WI38 (cell line): Measurements from ENCODE around the gene GNAI2.

ENCODE experiments used
- H3K4me3 ChIP-seq: 2 replicates; pipeline ENCODE4 v1.5.1; 2011; ENCODE audit warnings: low read depth, mild to moderate bottlenecking, control low read depth, low read length
- TF ChIP-seq, protein P1 (sequence below): IDR thresholded peaks from 2 replicates; pipeline ENCODE4 v1.5.1; 2012; ENCODE audit warnings: low read depth, mild to moderate bottlenecking, control low read depth, low read length

The GNAI2 gene

DNA sequence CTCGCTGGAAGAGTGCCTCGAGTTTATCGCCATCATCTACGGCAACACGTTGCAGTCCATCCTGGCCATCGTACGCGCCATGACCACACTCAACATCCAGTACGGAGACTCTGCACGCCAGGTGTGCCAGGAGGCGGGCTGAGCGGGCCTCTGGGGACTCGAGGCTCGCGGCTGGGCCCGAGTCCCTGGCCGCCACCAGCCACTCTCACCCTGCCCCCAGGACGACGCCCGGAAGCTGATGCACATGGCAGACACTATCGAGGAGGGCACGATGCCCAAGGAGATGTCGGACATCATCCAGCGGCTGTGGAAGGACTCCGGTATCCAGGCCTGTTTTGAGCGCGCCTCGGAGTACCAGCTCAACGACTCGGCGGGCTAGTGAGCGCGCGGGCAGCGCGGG is 42.7 kb upstream of the GNAI2 start:
- TF ChIP-seq, protein P1, sequence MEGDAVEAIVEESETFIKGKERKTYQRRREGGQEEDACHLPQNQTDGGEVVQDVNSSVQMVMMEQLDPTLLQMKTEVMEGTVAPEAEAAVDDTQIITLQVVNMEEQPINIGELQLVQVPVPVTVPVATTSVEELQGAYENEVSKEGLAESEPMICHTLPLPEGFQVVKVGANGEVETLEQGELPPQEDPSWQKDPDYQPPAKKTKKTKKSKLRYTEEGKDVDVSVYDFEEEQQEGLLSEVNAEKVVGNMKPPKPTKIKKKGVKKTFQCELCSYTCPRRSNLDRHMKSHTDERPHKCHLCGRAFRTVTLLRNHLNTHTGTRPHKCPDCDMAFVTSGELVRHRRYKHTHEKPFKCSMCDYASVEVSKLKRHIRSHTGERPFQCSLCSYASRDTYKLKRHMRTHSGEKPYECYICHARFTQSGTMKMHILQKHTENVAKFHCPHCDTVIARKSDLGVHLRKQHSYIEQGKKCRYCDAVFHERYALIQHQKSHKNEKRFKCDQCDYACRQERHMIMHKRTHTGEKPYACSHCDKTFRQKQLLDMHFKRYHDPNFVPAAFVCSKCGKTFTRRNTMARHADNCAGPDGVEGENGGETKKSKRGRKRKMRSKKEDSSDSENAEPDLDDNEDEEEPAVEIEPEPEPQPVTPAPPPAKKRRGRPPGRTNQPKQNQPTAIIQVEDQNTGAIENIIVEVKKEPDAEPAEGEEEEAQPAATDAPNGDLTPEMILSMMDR: no peak
- H3K4me3 ChIP-seq: no peak overlapping the region

DNA sequence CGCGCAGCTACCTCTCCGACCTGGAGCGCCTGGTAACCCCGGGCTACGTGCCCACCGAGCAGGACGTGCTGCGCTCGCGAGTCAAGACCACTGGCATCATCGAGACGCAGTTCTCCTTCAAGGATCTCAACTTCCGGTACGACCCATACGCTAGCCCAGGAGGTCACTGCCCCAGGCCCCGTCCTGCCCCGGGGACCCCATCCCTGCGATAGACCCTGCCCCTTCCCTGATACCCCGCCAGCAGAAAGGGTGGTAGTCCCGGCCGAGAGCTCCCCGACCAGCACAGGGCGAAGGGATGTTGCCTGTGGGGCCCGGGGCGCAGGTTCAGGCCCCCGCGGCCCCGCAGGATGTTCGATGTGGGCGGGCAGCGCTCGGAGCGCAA is 42.3 kb upstream of the GNAI2 start:
- H3K4me3 ChIP-seq: no peak overlapping the region
- TF ChIP-seq, protein P1: no peak

DNA sequence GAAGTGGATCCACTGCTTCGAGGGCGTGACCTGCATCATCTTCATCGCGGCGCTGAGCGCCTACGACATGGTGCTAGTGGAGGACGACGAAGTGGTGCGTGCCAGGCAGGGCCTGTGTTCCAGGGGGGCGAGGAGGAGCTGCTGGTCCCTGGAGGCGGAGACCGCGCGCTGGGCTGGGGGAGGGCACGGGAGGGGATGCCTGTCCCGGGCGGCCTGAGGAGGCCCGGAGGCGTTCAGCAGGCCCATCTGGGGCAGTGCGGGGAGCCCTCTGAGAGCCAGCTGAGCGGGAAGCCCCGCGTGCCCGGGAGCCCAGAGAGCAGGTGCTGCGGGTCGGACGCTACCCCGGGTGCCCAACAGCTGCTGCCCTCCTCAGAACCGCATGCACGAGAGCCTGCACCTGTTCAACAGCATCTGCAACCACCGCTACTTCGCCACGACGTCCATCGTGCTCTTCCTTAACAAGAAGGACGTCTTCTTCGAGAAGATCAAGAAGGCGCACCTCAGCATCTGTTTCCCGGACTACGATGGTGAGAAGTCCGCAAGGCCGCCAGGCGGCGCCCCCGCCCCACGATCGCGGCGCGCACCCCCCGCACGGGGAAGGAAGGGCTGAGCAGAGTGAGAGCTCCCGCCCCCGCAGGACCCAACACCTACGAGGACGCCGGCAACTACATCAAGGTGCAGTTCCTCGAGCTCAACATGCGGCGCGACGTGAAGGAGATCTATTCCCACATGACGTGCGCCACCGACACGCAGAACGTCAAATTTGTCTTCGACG is 41.7 kb upstream of the GNAI2 start:
- H3K4me3 ChIP-seq: no peak overlapping the region
- TF ChIP-seq, protein P1: peak; percentile 83

DNA sequence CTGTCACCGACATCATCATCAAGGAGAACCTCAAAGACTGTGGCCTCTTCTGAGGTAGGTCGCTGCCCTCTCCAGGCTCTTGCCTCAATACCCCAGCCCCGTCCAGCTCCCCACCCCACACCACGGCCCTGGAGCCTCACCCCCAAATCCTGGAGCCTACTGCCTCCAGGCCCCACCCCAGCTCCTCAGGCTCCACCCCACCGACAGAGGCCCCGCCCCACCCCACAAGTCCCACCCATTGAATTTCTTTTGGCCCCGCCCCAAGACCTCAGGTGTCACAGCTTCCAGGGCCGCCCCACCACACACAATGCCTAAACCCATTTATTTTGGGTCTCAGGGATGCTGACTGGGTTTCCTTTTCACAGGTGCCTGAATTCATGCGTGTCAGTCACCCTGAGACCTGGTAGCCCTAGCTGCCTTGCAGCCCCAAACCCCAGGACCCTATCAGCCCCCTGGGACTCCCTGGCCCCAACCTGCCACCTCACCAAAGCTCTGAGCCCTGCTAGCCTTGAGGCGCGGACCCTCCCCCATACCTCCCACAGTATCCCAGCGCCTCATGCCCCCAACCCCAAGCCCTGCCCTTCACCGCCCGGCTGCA is 41.0 kb upstream of the GNAI2 start:
- no peak overlapping the region for H3K4me3 ChIP-seq
- TF ChIP-seq, protein P1: no peak

DNA sequence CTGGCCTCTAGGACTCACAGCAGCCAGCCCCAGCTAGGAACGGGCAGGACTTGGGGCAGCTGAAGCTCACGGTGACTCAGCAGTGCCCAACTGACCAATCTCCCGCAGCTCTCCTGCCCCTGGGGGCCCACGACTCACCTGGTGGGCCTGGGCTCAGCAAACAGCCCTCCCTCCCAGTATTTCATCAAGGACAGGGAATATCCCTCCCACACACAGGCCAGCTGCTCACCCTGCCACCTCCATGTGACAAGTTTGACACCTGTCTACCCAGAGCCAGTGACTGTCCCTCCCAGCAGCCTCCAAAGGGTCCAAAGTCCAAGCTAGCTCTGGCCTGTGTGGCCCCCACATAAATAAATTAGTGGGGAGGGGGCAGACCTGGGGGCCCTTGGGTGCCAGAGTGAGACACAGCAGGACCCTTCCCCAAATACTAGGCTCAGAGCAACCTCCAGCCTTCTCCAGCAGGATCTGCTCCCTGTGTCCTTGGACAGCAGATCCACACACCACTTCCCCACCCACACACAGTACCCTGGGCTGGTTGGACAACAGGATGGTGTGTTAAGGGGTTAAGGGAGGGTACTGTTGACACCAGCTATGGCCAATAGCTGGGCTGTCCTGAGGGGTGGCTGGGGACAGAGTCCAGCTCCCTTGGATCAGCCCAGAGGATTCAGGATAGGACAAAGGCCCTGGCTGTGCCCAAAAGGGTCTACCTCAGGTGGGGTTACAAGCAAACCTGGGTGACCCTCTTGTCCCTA is 40.3 kb upstream of the GNAI2 start:
- TF ChIP-seq, protein P1: no peak
- no peak overlapping the region for H3K4me3 ChIP-seq

DNA sequence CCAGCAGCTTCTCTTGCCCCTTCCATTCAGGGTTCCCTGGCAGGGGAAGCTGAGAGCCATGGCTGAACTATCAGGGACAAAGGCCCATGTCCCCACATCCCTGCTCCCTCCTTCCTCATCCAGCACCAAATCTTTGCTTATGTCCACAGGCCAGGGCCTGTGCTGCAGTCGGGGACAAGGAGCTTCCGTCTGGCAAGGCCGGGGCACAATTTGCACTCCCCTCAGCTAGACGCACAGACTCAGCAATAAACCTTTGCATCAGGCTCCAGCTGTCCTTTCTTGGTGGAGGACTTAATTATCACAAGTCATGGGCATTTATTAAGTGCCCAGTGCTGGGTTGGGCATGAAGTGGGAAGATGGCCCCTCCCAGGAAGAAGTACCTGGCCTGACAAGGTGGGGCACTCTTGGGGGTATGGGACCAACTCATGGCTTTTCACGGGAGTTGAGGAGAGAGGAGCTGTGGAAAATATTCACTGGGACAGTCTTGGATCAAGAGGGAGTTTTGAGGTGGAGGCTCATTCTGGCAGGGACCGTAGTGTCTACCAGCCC is 39.7 kb upstream of the GNAI2 start:
- no peak overlapping the region for H3K4me3 ChIP-seq

More for the DNA sequence above, 39.7 kb upstream of the GNAI2 start:
- TF ChIP-seq, protein P1: no peak
